ENCODE measurements around the gene AIMP1.

DNA sequence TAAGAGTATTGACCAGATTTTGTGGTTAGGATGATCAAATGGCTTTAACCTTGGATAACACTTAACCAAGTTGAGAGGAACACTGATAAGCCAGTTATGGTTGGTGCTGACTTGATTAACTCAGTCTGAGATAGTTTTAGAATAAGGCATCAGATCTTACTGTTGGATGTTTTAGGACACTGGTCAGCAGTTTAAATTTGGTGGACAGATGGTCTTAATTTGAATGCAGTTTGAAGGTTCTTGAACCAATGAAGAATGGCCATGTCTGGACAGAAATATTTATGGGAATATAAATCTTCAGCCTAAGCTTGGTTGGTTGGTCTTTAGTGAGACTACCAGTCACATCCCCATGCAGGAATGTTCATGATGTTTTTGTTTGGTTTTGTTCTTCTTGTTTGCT, 54.8 kb downstream of the AIMP1 start:
- TF ChIP-seq CHD4 (IDR thresholded peaks at IDR 0.05) (no peak), SKIL (IDR thresholded peaks at IDR 0.05; ENCODE audit: low read depth, poor library complexity, severe bottlenecking) (no peak), EZH2 (IDR thresholded peaks at IDR 0.05; ENCODE audit: borderline replicate concordance, control insufficient read depth, low read depth, low read length) (no peak), SP1 (IDR thresholded peaks at IDR 0.05; ENCODE audit: low read depth, low read length) (no peak), CREM (IDR thresholded peaks at IDR 0.05; ENCODE audit: low read depth) (no peak), RAD51 (IDR thresholded peaks at IDR 0.05) (no peak), BCL3 (IDR thresholded peaks at IDR 0.05; ENCODE audit: borderline replicate concordance, insufficient read depth, low read depth, low read length, poor library complexity, severe bottlenecking) (no peak), FOXM1 (IDR thresholded peaks at IDR 0.05; ENCODE audit: low read depth, low read length) (no peak), CTCF (IDR thresholded peaks at IDR 0.05 in 2 of 3, conservative IDR thresholded peaks at IDR 0.05 in 1 of 3; ENCODE audit: control insufficient read depth in 2 of 3, extremely low read depth in 1 of 3, insufficient read depth in 1 of 3, low read depth in 3 of 3, low read length in 3 of 3) (no peak), CREB1 (IDR thresholded peaks at IDR 0.05; ENCODE audit: low read depth) (no peak), NBN (IDR thresholded peaks at IDR 0.05) (no peak), TAF1 (IDR thresholded peaks at IDR 0.05; ENCODE audit: borderline replicate concordance, low read depth, low read length) (no peak)
- TF ChIP-seq, protein P1, sequence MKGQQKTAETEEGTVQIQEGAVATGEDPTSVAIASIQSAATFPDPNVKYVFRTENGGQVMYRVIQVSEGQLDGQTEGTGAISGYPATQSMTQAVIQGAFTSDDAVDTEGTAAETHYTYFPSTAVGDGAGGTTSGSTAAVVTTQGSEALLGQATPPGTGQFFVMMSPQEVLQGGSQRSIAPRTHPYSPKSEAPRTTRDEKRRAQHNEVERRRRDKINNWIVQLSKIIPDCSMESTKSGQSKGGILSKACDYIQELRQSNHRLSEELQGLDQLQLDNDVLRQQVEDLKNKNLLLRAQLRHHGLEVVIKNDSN (IDR thresholded peaks at IDR 0.05; ENCODE audit: borderline replicate concordance, extremely low read length, insufficient read depth, low read depth, low read length) = no peak
